Measurements from ENCODE around the gene SYCP3. TPM values are rescaled to one million over a fixed set of nuclear protein-coding genes. Genes with fewer than 3 reads are reported as not detected.
"Not testable (repeated sequence)": the region's sequence is repeated elsewhere in the genome, so short reads cannot be mapped to it uniquely, and the experiment has no call there.

Gene SYCP3
- total RNA-seq, 6 experiments from 2014 or later = not detected

DNA sequence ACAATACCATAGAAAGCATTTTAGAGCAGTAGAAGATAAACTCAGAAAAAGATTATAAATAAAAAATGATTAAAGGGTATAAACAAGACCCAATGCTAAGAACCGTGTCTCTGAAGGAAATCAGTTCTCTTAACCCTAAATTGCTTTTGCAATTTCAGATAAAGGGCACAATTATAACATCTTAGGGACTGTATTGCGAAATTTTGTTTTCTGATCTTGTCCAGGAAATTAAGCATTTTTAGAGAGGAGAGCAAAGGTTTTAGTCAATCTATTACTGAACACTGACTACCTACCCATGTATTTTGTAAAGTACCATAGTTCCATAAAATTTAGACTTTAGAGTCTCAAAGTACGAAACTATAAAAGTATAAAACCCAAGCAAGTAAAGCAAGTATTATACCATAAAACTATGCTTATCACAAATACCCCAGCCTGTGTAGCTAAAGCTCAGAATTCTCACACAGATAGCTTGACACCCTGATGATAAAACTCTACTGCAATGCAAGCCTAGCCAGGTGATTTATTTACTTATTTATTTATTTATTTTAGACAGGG lies 48.6 kb downstream of the SYCP3 start:
- ATAC-seq (peak in 2 of 4 donors; percentile 34 to 49), DNase-seq (no peak)
- H3K27me3 ChIP-seq = no peaks in the 10 kb centered on the region
- H3K4me3 ChIP-seq = no peak overlapping the region
- WGBS (ENCODE audit: insufficient coverage, low coverage, low lambda C conversion rate, missing lambda C conversion rate) = 33% methylated on average over 3 of the region's 3 CpGs
- H3K36me3 ChIP-seq = no peaks in the 10 kb centered on the region
- TF ChIP-seq, protein P1, sequence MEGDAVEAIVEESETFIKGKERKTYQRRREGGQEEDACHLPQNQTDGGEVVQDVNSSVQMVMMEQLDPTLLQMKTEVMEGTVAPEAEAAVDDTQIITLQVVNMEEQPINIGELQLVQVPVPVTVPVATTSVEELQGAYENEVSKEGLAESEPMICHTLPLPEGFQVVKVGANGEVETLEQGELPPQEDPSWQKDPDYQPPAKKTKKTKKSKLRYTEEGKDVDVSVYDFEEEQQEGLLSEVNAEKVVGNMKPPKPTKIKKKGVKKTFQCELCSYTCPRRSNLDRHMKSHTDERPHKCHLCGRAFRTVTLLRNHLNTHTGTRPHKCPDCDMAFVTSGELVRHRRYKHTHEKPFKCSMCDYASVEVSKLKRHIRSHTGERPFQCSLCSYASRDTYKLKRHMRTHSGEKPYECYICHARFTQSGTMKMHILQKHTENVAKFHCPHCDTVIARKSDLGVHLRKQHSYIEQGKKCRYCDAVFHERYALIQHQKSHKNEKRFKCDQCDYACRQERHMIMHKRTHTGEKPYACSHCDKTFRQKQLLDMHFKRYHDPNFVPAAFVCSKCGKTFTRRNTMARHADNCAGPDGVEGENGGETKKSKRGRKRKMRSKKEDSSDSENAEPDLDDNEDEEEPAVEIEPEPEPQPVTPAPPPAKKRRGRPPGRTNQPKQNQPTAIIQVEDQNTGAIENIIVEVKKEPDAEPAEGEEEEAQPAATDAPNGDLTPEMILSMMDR (IDR thresholded peaks at IDR 0.05) = no peak
- TF ChIP-seq POLR2A (IDR thresholded peaks at IDR 0.05) = no peak
- intact Hi-C loops (cut with DNase I) = no loop called here
- peaks cover 0 to 27% (median 12%) of the 10 kb centered on the region in 4 donors for H3K4me1 ChIP-seq
- no peak overlapping the region for H3K27ac ChIP-seq
- no peaks in the 10 kb centered on the region for H3K9me3 ChIP-seq

DNA sequence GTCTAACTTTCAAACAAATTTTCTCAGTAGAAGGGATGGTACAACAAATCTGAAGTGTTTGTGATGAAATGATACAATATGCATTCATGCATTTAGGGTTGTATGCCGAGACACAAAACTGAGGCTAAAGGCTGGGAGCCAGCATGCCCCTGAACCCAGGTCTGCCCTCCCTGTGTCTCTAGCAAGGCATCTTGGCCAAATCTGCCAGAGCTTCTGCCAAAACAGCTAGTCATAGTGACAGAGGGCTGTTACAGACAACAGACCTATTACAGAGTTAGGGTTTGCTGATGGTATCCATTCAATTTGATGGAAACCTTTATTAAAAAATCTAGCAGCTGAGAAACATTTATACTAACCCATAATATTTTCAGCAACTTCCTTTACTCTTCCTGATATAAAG lies 53.1 kb downstream of the SYCP3 start:
- Histone ChIP-seq H3K4me1 (peaks cover 0 to 10% (median 5%) of the 10 kb centered on the region in 4 donors), H3K9me3 (no peaks in the 10 kb centered on the region), H3K27ac (no peak overlapping the region), H3K36me3 (no peaks in the 10 kb centered on the region), H3K4me3 (no peak overlapping the region), H3K27me3 (no peaks in the 10 kb centered on the region)
- WGBS (ENCODE audit: insufficient coverage, low coverage, low lambda C conversion rate, missing lambda C conversion rate) = 63% methylated on average over 1 of the region's 1 CpG
- peak in 2 of 4 donors; percentile 46 to 61 for ATAC-seq
- no peak for TF ChIP-seq POLR2A (IDR thresholded peaks at IDR 0.05)
- intact Hi-C loops (cut with DNase I) = no loop called here
- no peak for DNase-seq

DNA sequence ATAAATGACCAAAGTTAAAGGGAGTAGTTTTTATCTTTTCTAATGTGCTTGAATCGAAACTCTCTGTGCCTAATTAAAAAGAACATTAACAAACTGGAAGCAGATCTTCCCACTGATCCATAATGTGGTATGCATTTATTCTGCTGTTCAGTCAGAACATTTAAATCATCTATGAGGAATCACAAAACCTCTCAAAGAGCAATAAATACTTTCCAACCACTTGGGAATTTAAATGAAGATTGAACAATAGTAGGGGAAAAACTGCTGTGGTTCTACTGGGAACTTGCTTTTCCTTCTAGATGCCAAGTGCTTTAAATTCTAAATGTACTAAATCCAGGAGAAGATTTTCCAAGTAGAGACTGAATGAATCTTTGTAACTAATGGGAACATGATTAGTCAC lies 54.2 kb downstream of the SYCP3 start:
- ATAC-seq (no peak), DNase-seq (no peak)
- intact Hi-C loops (cut with DNase I) = no loop called here
- no peaks in the 10 kb centered on the region for H3K36me3 ChIP-seq
- no peaks in the 10 kb centered on the region for H3K4me1 ChIP-seq
- no peak for TF ChIP-seq POLR2A (IDR thresholded peaks at IDR 0.05)
- TF ChIP-seq, protein P1 (IDR thresholded peaks at IDR 0.05) = no peak
- no peaks in the 10 kb centered on the region for H3K27me3 ChIP-seq
- WGBS (ENCODE audit: insufficient coverage, low coverage, low lambda C conversion rate, missing lambda C conversion rate) = 79% methylated on average over 1 of the region's 1 CpG
- no peaks in the 10 kb centered on the region for H3K9me3 ChIP-seq
- H3K4me3 ChIP-seq = no peak overlapping the region
- H3K27ac ChIP-seq = no peak overlapping the region

DNA sequence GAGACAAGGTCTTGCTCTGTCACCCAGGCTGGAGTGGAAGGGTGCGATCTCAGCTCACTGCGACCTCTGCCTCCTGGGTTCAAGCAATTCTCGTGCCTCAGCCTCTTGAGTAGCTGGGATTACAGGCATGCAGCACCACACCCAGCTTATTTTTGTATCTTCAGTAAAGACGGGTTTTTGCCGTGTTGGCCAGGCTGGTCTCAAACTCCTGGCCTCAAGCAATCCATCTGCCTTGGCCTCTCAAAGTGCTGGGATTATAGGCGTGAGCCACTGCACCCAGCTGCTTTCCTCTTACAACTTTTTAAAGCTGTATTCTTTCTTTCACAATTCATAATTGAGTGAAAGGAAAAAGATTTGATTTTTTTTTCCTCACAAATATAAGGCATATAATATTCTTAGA lies 57.6 kb downstream of the SYCP3 start:
- 56% methylated on average over 5 of the region's 6 CpGs for WGBS (ENCODE audit: insufficient coverage, low coverage, low lambda C conversion rate, missing lambda C conversion rate)
- ATAC-seq; H3K36me3 ChIP-seq; H3K4me1 ChIP-seq; H3K4me3 ChIP-seq; H3K9me3 ChIP-seq; H3K27ac ChIP-seq; H3K27me3 ChIP-seq; intact Hi-C loops (cut with DNase I); DNase-seq: not testable (repeated sequence)

DNA sequence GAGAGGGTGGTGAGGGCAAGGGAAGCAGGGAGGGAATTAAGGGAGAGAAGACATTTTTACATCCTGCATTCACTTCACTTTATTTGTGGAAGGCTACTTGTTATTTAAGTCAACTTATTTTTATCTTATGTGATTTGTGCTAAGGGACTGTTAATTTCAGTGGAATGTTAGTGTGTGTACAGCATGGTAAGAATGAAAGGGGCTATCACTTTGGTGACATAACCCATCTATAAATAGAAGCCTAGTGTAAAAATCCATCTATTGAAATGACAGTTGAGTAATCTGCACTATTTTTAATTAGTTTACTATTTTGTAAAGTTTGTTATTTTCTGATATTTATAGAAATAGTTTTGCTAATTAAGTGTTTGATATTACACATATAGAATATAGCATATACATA lies 58.6 kb downstream of the SYCP3 start:
- H3K9me3 ChIP-seq = no peaks in the 10 kb centered on the region
- no peak for TF ChIP-seq POLR2A (IDR thresholded peaks at IDR 0.05)
- TF ChIP-seq, protein P1 (IDR thresholded peaks at IDR 0.05) = no peak
- no peak for ATAC-seq
- H3K4me3 ChIP-seq = no peak overlapping the region
- no peaks in the 10 kb centered on the region for H3K36me3 ChIP-seq
- intact Hi-C loops (cut with DNase I) = no loop called here
- no peak overlapping the region for H3K27ac ChIP-seq
- peaks cover 0 to 7% (median 3%) of the 10 kb centered on the region in 4 donors for H3K4me1 ChIP-seq
- H3K27me3 ChIP-seq = no peaks in the 10 kb centered on the region
- DNase-seq = no peak

DNA sequence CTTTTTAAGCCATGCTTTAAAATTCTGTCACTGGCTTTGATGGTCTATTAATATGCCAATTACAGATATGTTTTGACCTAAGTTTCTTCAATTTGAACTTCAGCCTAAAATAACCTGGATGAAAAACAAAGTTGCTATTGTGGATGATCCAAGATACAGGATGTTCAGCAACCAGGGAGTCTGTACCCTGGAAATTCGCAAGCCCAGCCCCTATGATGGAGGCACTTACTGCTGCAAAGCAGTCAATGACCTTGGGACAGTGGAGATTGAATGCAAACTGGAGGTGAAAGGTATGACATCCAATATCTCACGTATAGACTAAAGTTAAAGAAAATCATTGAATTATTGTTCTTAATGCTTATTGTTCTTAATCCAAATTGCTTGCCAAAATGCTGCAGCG lies 59.0 kb downstream of the SYCP3 start:
- DNase-seq = no peak
- intact Hi-C loops (cut with DNase I) = no loop called here
- H3K4me1 ChIP-seq = peaks cover 0 to 9% (median 4%) of the 10 kb centered on the region in 4 donors
- no peaks in the 10 kb centered on the region for H3K9me3 ChIP-seq
- no peak for ATAC-seq
- no peak overlapping the region for H3K27ac ChIP-seq
- no peak for TF ChIP-seq POLR2A (IDR thresholded peaks at IDR 0.05)
- TF ChIP-seq, protein P1 (IDR thresholded peaks at IDR 0.05) = no peak
- no peaks in the 10 kb centered on the region for H3K36me3 ChIP-seq
- WGBS (ENCODE audit: insufficient coverage, low coverage, low lambda C conversion rate, missing lambda C conversion rate) = 80% methylated on average over 2 of the region's 3 CpGs
- no peak overlapping the region for H3K4me3 ChIP-seq
- H3K27me3 ChIP-seq = no peaks in the 10 kb centered on the region
